H1 (cell line): ENCODE results near the gene CRYGD. TPM values are rescaled to one million over a fixed set of nuclear protein-coding genes. Genes with fewer than 3 reads are reported as not detected.

ENCODE experiments used
- CTCF ChIA-PET: fragments of 300-600 bp; sonication (Branson Sonifier 250); formaldehyde crosslinking; loops from one replicate; lab custom pipeline; 2021; ENCODE audit not compliant: partially characterized antibody; lab: Charles Lee
- POLR2A ChIA-PET: fragments of 300-600 bp; sonication (Branson Sonifier 250); formaldehyde crosslinking; loops from one replicate; lab custom pipeline; 2021; ENCODE audit warnings: inconsistent platforms; ENCODE audit not compliant: partially characterized antibody; lab: Charles Lee
- DNase-seq, 2 experiments: peaks; one replicate each; pipeline versions ENCODE4 v3.0.0 to v3.0.0-alpha.2; 2010 to 2022; ENCODE audit warnings: low spot score in 2 of 2, low read depth in 1 of 2, mixed read lengths in 1 of 2
- FAIRE-seq: peaks from 2 replicates; lab custom pipeline; 2011; peaks lifted over from hg19 to GRCh38; lab: Jason Lieb, UNC
- H2AFZ ChIP-seq: 2 replicates; pipeline ENCODE4 v1.8.1; 2012; ENCODE audit warnings: low read length, inconsistent platforms
- H2AK5ac ChIP-seq: 2 replicates; pipeline ENCODE4 v1.6.1; 2013; ENCODE audit warnings: low read depth, low read length
- H2BK120ac ChIP-seq: replicated peaks from 2 replicates; pipeline ENCODE3; 2013; ENCODE audit warnings: low read depth, low read length, inconsistent platforms
- H2BK12ac ChIP-seq: 2 replicates; pipeline ENCODE4 v1.6.1; 2013; ENCODE audit warnings: low read depth, low read length
- H2BK15ac ChIP-seq: 2 replicates; pipeline ENCODE4 v1.6.1; 2013; ENCODE audit warnings: low read length
- H2BK20ac ChIP-seq: 2 replicates; pipeline ENCODE4 v1.6.1; 2013; ENCODE audit warnings: low read length
- H2BK5ac ChIP-seq: 2 replicates; pipeline ENCODE4 v1.6.1; 2013; ENCODE audit warnings: low read depth, low read length
- H3K14ac ChIP-seq: 2 replicates; pipeline ENCODE4 v1.6.1; 2013; ENCODE audit warnings: inconsistent platforms; ENCODE audit not compliant: insufficient read length
- H3K18ac ChIP-seq: 2 replicates; pipeline ENCODE4 v1.6.1; 2013; ENCODE audit warnings: low read length; ENCODE audit errors: extremely low read depth
- H3K23ac ChIP-seq: 2 replicates; pipeline ENCODE4 v1.6.1; 2013; ENCODE audit warnings: inconsistent platforms; ENCODE audit not compliant: insufficient read length
- H3K23me2 ChIP-seq: 2 replicates; pipeline ENCODE4 v1.6.1; 2013; ENCODE audit warnings: low read depth, low read length
- H3K27ac ChIP-seq: 2 replicates; pipeline ENCODE4 v1.6.1; 2011; ENCODE audit warnings: low read depth, low read length, inconsistent platforms
- H3K27me3 ChIP-seq, 4 experiments: replicated peaks in 1 of 4; 1 replicate in 1 of 4; 2 replicates in 3 of 4; pipeline versions ENCODE4 v1.6.1 to v1.8.1; 2011 to 2013; ENCODE audit warnings: low read length in 3 of 4, mild to moderate bottlenecking in 3 of 4, inconsistent platforms in 2 of 4, mixed read lengths in 2 of 4, moderate library complexity in 1 of 4; ENCODE audit not compliant: control insufficient read depth in 3 of 4, insufficient read depth in 3 of 4; ENCODE audit errors: extremely low read depth in 1 of 4
- H3K36me3 ChIP-seq, 4 experiments: 2 replicates each; pipeline versions ENCODE4 v1.6.1 to v1.8.1; 2011 to 2013; ENCODE audit warnings: mild to moderate bottlenecking in 4 of 4, low read length in 3 of 4, moderate library complexity in 2 of 4, control low read depth in 1 of 4, inconsistent platforms in 1 of 4; ENCODE audit not compliant: insufficient read depth in 4 of 4, control insufficient read depth in 2 of 4
- H3K4ac ChIP-seq: replicated peaks from 2 replicates; pipeline ENCODE3; 2013; ENCODE audit warnings: low read length, low read depth, mixed read lengths, inconsistent platforms; ENCODE audit not compliant: insufficient read length
- H3K4me1 ChIP-seq, 4 experiments: replicated peaks in 1 of 4; 1 replicate in 1 of 4; 2 replicates in 3 of 4; pipeline versions ENCODE4 v1.6.1 to v1.8.1; 2011 to 2013; ENCODE audit warnings: low read length in 3 of 4, inconsistent platforms in 2 of 4, mixed read lengths in 1 of 4; ENCODE audit not compliant: insufficient read depth in 4 of 4, control insufficient read depth in 3 of 4
- H3K4me2 ChIP-seq, 2 experiments: 2 replicates each; pipeline versions ENCODE4 v1.6.1 to v1.8.1; 2011 to 2013; ENCODE audit warnings: low read depth in 2 of 2, low read length in 2 of 2, control low read depth in 1 of 2, inconsistent platforms in 1 of 2, mild to moderate bottlenecking in 1 of 2; ENCODE audit not compliant: insufficient read depth in 1 of 2
- H3K4me3 ChIP-seq, 4 experiments: fragments of 200-600, 300-600 bp in 1 of 4; sonication (generic), shearing (Covaris generic), sonication (Bioruptor Twin) in 1 of 4; 2 replicates each; pipeline versions ENCODE4 v1.5.1 to v1.8.1; 2011 to 2016; ENCODE audit warnings: low read length in 4 of 4, low read depth in 3 of 4, control low read depth in 2 of 4, inconsistent platforms in 2 of 4, mild to moderate bottlenecking in 2 of 4, mixed read lengths in 1 of 4, moderate library complexity in 1 of 4; ENCODE audit not compliant: insufficient read depth in 2 of 4; ENCODE audit errors: extremely low read depth in 1 of 4
- H3K56ac ChIP-seq: replicated peaks from 2 replicates; pipeline ENCODE3; 2013; ENCODE audit warnings: low read depth, mild to moderate bottlenecking, mixed read lengths, low read length, inconsistent platforms; ENCODE audit not compliant: insufficient read length
- H3K79me1 ChIP-seq: 2 replicates; pipeline ENCODE4 v1.6.1; 2013; ENCODE audit warnings: low read depth, low read length, control low read depth
- H3K79me2 ChIP-seq, 2 experiments: 2 replicates each; pipeline versions ENCODE4 v1.6.1 to v1.8.1; 2012 to 2013; ENCODE audit warnings: low read length in 2 of 2, mild to moderate bottlenecking in 2 of 2, inconsistent platforms in 1 of 2; ENCODE audit not compliant: insufficient read depth in 2 of 2, control insufficient read depth in 1 of 2
- H3K9ac ChIP-seq, 4 experiments: replicated peaks in 1 of 4; 1 replicate in 1 of 4; 2 replicates in 3 of 4; pipeline versions ENCODE4 v1.6.1 to v1.8.1; 2011 to 2013; ENCODE audit warnings: low read depth in 3 of 4, low read length in 3 of 4, control low read depth in 2 of 4, mild to moderate bottlenecking in 2 of 4, moderate library complexity in 2 of 4, inconsistent platforms in 1 of 4; ENCODE audit errors: extremely low read depth in 1 of 4
- H3K9me3 ChIP-seq, 2 experiments: 2 replicates each; pipeline versions ENCODE4 v1.6.1 to v1.8.1; 2012 to 2013; ENCODE audit warnings: mild to moderate bottlenecking in 2 of 2, moderate library complexity in 2 of 2, control low read depth in 1 of 2, inconsistent platforms in 1 of 2, low read depth in 1 of 2, low read length in 1 of 2, mixed read lengths in 1 of 2; ENCODE audit not compliant: insufficient read depth in 2 of 2
- H4K20me1 ChIP-seq, 2 experiments: replicated peaks in 1 of 2; 2 replicates each; pipeline versions ENCODE3 to v1.8.1; 2011 to 2013; ENCODE audit warnings: inconsistent platforms in 2 of 2, low read length in 2 of 2, mild to moderate bottlenecking in 1 of 2; ENCODE audit not compliant: insufficient read depth in 2 of 2, control insufficient read depth in 1 of 2
- H4K5ac ChIP-seq: 2 replicates; pipeline ENCODE4 v1.6.1; 2013; ENCODE audit warnings: low read length, low read depth, mixed read lengths, inconsistent platforms; ENCODE audit not compliant: insufficient read length
- H4K8ac ChIP-seq: 2 replicates; pipeline ENCODE4 v1.8.0; 2013; ENCODE audit warnings: mild to moderate bottlenecking, moderate library complexity, low read length, inconsistent platforms; ENCODE audit not compliant: insufficient read depth; ENCODE audit errors: extremely low read depth
- H4K91ac ChIP-seq: replicated peaks from 2 replicates; pipeline ENCODE3; 2013; ENCODE audit warnings: low read length, mixed read lengths, inconsistent platforms; ENCODE audit not compliant: insufficient read length
- HDAC6 ChIP-seq: IDR thresholded peaks from one replicate; pipeline ENCODE4 v1.7.1; 2012; ENCODE audit warnings: low read depth, mild to moderate bottlenecking, inconsistent platforms, low read length, moderate library complexity
- KDM4A ChIP-seq: IDR thresholded peaks from one replicate; pipeline ENCODE4 v1.7.1; 2012; ENCODE audit warnings: low read depth, mild to moderate bottlenecking, moderate library complexity, low read length, inconsistent platforms; ENCODE audit not compliant: severe bottlenecking
- POLR2A ChIP-seq, 2 experiments: IDR thresholded peaks; 1 replicate in 1 of 2; 2 replicates in 1 of 2; pipeline ENCODE4 v1.6.1; 2011; ENCODE audit warnings: low read depth in 2 of 2, low read length in 2 of 2, mild to moderate bottlenecking in 2 of 2; ENCODE audit errors: control extremely low read depth in 1 of 2
- RAD21 ChIP-seq, 2 experiments: IDR thresholded peaks in 1 of 2; conservative IDR thresholded peaks in 1 of 2; 2 replicates each; pipeline ENCODE4 v1.6.1; 2011; ENCODE audit warnings: low read depth in 2 of 2, low read length in 2 of 2, improper control_type of control experiment in 1 of 2, inconsistent platforms in 1 of 2, mild to moderate bottlenecking in 1 of 2, moderate library complexity in 1 of 2
- RBBP5 ChIP-seq: IDR thresholded peaks from 2 replicates; pipeline ENCODE4 v1.7.1; 2012; ENCODE audit warnings: low read depth, mild to moderate bottlenecking, inconsistent platforms, low read length, moderate library complexity, borderline replicate concordance
- RFX5 ChIP-seq: IDR thresholded peaks from 2 replicates; pipeline ENCODE4 v1.6.1; 2011; ENCODE audit warnings: low read depth, low read length, improper control_type of control experiment, borderline replicate concordance
- RNF2 ChIP-seq: fragments of 200-900, 300-1000 bp; sonication (generic); IDR thresholded peaks from 2 replicates; pipeline ENCODE4 v1.7.1; 2016; ENCODE audit warnings: borderline replicate concordance, low read depth, mild to moderate bottlenecking, antibody characterized with exemption, low read length; ENCODE audit not compliant: poor library complexity, severe bottlenecking; ENCODE audit errors: missing control alignments
- SP2 ChIP-seq: IDR thresholded peaks from 2 replicates; pipeline ENCODE4 v1.6.1; 2012; ENCODE audit warnings: mild to moderate bottlenecking, low read length, inconsistent platforms
- TBP ChIP-seq: IDR thresholded peaks from 2 replicates; pipeline ENCODE4 v1.6.1; 2011; ENCODE audit warnings: low read depth, low read length, improper control_type of control experiment
- WGBS, 2 experiments: shearing (Covaris generic) in 1 of 2; methylation state at CpG; one replicate each; pipeline versions ENCODE4 v1.1.6 to v1.1.7; 2013 to 2015; ENCODE audit warnings: low lambda C conversion rate in 2 of 2, mixed read lengths in 2 of 2, inconsistent platforms in 1 of 2, low coverage in 1 of 2, missing lambda C conversion rate in 1 of 2; ENCODE audit not compliant: insufficient replicate concordance in 2 of 2, insufficient coverage in 1 of 2, insufficient read length in 1 of 2; ENCODE audit errors: extremely low coverage in 1 of 2, missing lambda C conversion rate in 1 of 2; 5-methylcytosine and 5-hydroxymethylcytosine counted together
- polyA plus RNA-seq, 7 experiments: library from polyadenylated mRNA; depleted of rRNA in 3 of 7; stranded (reverse) in 5 of 7; unstranded in 2 of 7; fragments of >200 nt in 5 of 7; fragments of 200-250 nt in 2 of 7; gene quantifications; 1 replicate in 5 of 7; 2 replicates in 1 of 7; 4 replicates in 1 of 7; pipeline versions ENCODE4 v1.2.1 to v1.2.3, GENCODE V29; 2011 to 2013; ENCODE audit warnings: missing spikeins in 2 of 7, mixed read lengths in 2 of 7
- total RNA-seq: library from RNA; stranded (reverse); fragmentation: NEBNext Ultra II Directional; extraction: Animal tissue kit (Norgen Biotek cat#: 25700); gene quantifications from 2 replicates; pipeline ENCODE4 v1.2.1, GENCODE V29; 2021

Gene CRYGD
- total and polyA plus RNA-seq, 2 of the 8 experiments (the other 6 are each of a cell fraction or from before 2014, with no cell fraction given) = 2.9 to 7.1 TPM

GRCh38 chr2:208150956-208151355 lies 26.6 kb upstream of the CRYGD start:
- no peak overlapping the region for H2BK15ac ChIP-seq
- H4K91ac ChIP-seq = no peak overlapping the region
- no peaks in the 10 kb centered on the region for H3K79me2 ChIP-seq
- no peak overlapping the region for H3K9ac ChIP-seq
- no peak overlapping the region for H3K23ac ChIP-seq
- no peak overlapping the region for H3K56ac ChIP-seq
- H2BK5ac ChIP-seq = no peak overlapping the region
- no peak overlapping the region for H2AFZ ChIP-seq
- no peak overlapping the region for H3K4me3 ChIP-seq
- no peak overlapping the region for H3K4me2 ChIP-seq
- no peak overlapping the region for H3K4ac ChIP-seq
- no peak overlapping the region for H2BK120ac ChIP-seq
- no peak overlapping the region for H2BK12ac ChIP-seq
- WGBS, 2 experiments = 94% methylated on average over 1 of the region's 1 CpG; no CpG with 5 or more reads in 1 of the 2 experiments
- ChIA-PET CTCF (interaction anchor here (1.9 kb wide), 1 partner anchor 24 kb away, joined by 8 read pairs; no protein-coding TSS in a partner anchor), POLR2A (no interaction called here)
- no peak overlapping the region for H2BK20ac ChIP-seq
- no peaks in the 10 kb centered on the region for H3K36me3 ChIP-seq
- H4K5ac ChIP-seq = no peak overlapping the region
- H3K79me1 ChIP-seq = no peaks in the 10 kb centered on the region
- H3K4me1 ChIP-seq = 0 out of 7 replicates have a peak, but pooled peaks cover 0 to under 1% (median 0%) of the 10 kb centered on the region in 4 experiments
- DNase-seq (no peak), FAIRE-seq (no peak)
- no peak overlapping the region for H3K18ac ChIP-seq
- no peak overlapping the region for H4K8ac ChIP-seq
- no peak overlapping the region for H3K27ac ChIP-seq
- no peak overlapping the region for H3K14ac ChIP-seq
- H2AK5ac ChIP-seq = no peak overlapping the region
- H3K23me2 ChIP-seq = no peaks in the 10 kb centered on the region
- 0 out of 4 replicates have a peak, but pooled peaks cover 2 to 5% of the 10 kb centered on the region in 2 experiments for H3K9me3 ChIP-seq
- H4K20me1 ChIP-seq = no peaks in the 10 kb centered on the region
- H3K27me3 ChIP-seq = no peaks in the 10 kb centered on the region; a peak in 1 of 7 replicates
- TF ChIP-seq HDAC6 (no peak), RAD21 (IDR thresholded peaks at IDR 0.05 in 1 of 2, conservative IDR thresholded peaks at IDR 0.05 in 1 of 2; ENCODE audit: low read depth in 2 of 2, low read length in 2 of 2) (no peak), SP2 (no peak), RNF2 (no peak), KDM4A (no peak), RFX5 (no peak), TBP (no peak), RBBP5 (no peak), POLR2A (IDR thresholded peaks at IDR 0.05; ENCODE audit: control extremely low read depth in 1 of 2, low read depth in 2 of 2, low read length in 2 of 2) (no peak)
